HEK293T (cell line): ENCODE measurements around the gene EPHA10.

Experiments used
- CTCF ChIA-PET: fragments of 350-600 bp; formaldehyde crosslinking; extraction: SDS; loops from one replicate; lab custom pipeline; 2021; ENCODE audit warnings: antibody characterized with exemption, inconsistent platforms; lab: Yijun Ruan, JAX
- POLR2A ChIA-PET: fragments of 350-600 bp; formaldehyde crosslinking; extraction: SDS; loops from one replicate; lab custom pipeline; 2020; ENCODE audit warnings: antibody characterized with exemption, inconsistent platforms; lab: Yijun Ruan, JAX
- DNase-seq: peaks from one replicate; pipeline ENCODE4 v3.0.0; 2012; ENCODE audit warnings: mixed read lengths; ENCODE audit errors: extremely low spot score
- ARNT ChIP-seq: fragments of 450-650 bp; IDR thresholded peaks from 2 replicates; pipeline ENCODE4 v1.6.1; 2017; ENCODE audit warnings: mild to moderate bottlenecking
- BHLHE40 ChIP-seq: fragments of 450-650 bp; IDR thresholded peaks from 2 replicates; pipeline ENCODE4 v1.6.1; 2016; ENCODE audit warnings: mild to moderate bottlenecking, moderate library complexity, borderline replicate concordance
- CTBP1 ChIP-seq: fragments of 450-650 bp; IDR thresholded peaks from 2 replicates; pipeline ENCODE4 v1.6.1; 2016; ENCODE audit warnings: borderline replicate concordance
- ELF4 ChIP-seq: fragments of 450-650 bp; IDR thresholded peaks from 2 replicates; pipeline ENCODE4 v1.6.1; 2017; ENCODE audit warnings: antibody characterized with exemption
- FOXA1 ChIP-seq: fragments of 450-650 bp; IDR thresholded peaks from 2 replicates; pipeline ENCODE4 v1.6.1; 2016; ENCODE audit warnings: mild to moderate bottlenecking
- FOXK2 ChIP-seq: fragments of 450-650 bp; IDR thresholded peaks from 2 replicates; pipeline ENCODE4 v1.6.1; 2016; ENCODE audit warnings: mild to moderate bottlenecking
- FOXM1 ChIP-seq: fragments of 450-650 bp; IDR thresholded peaks from 2 replicates; pipeline ENCODE4 v1.6.1; 2017; ENCODE audit warnings: mild to moderate bottlenecking, borderline replicate concordance
- HDGF ChIP-seq: fragments of 450-650 bp; IDR thresholded peaks from 2 replicates; pipeline ENCODE4 v1.6.1; 2017; ENCODE audit warnings: antibody characterized with exemption, borderline replicate concordance
- L3MBTL2 ChIP-seq: fragments of 450-650 bp; conservative IDR thresholded peaks from 2 replicates; pipeline ENCODE4 v1.6.1; 2016; ENCODE audit warnings: mild to moderate bottlenecking
- LEF1 ChIP-seq: fragments of 450-650 bp; IDR thresholded peaks from 2 replicates; pipeline ENCODE4 v1.6.1; 2017; ENCODE audit warnings: mild to moderate bottlenecking, borderline replicate concordance
- NFRKB ChIP-seq: fragments of 450-650 bp; IDR thresholded peaks from 2 replicates; pipeline ENCODE4 v1.6.1; 2016; ENCODE audit warnings: mild to moderate bottlenecking, moderate library complexity
- PKNOX1 ChIP-seq: fragments of 450-650 bp; IDR thresholded peaks from 2 replicates; pipeline ENCODE4 v1.6.1; 2016
- SP1 ChIP-seq: fragments of 450-650 bp; IDR thresholded peaks from 2 replicates; pipeline ENCODE4 v1.6.1; 2017
- SUZ12 ChIP-seq: fragments of 450-650 bp; IDR thresholded peaks from 2 replicates; pipeline ENCODE4 v1.6.1; 2016; ENCODE audit warnings: mild to moderate bottlenecking
- TARDBP ChIP-seq: fragments of 450-650 bp; IDR thresholded peaks from 2 replicates; pipeline ENCODE4 v1.6.1; 2016
- ZNF384 ChIP-seq: fragments of 450-650 bp; IDR thresholded peaks from 2 replicates; pipeline ENCODE4 v1.6.1; 2016

The EPHA10 gene

GRCh38 chr1:37732111-37732780, 32.7 kb downstream of the EPHA10 start:
- CTCF ChIA-PET, result no interaction called here
- no peak for DNase-seq
- TF ChIP-seq ARNT (no peak), SUZ12 (no peak), CTBP1 (no peak), FOXA1 (no peak), LEF1 (no peak), ZNF384 (no peak), NFRKB (no peak)
- POLR2A ChIA-PET, result interaction anchor here (0.5 kb wide), 1 partner anchor 25 kb away, joined by 3 read pairs; no protein-coding TSS in a partner anchor

GRCh38 chr1:37731312-37732019, 33.5 kb downstream of the EPHA10 start:
- CTCF ChIA-PET, result no interaction called here
- TF ChIP-seq LEF1, result no peak
- no peak for TF ChIP-seq BHLHE40
- no peak for DNase-seq
- POLR2A ChIA-PET, result no interaction called here

- no peak for TF ChIP-seq CTBP1
- no peak for TF ChIP-seq SP1
- no peak for TF ChIP-seq FOXK2
- TF ChIP-seq FOXA1, result no peak
- no peak for TF ChIP-seq HDGF
- CTCF ChIA-PET, result no interaction called here
- POLR2A ChIA-PET, result interaction anchor here (0.6 kb wide), 1 partner anchor 32 kb away, joined by 3 read pairs; no protein-coding TSS in a partner anchor
- DNase-seq, result no peak
Observed at GRCh38 chr1:37730376-37730775, 34.5 kb downstream of the EPHA10 start.

GRCh38 chr1:37728416-37728815, 36.5 kb downstream of the EPHA10 start:
- no peak for DNase-seq
- ChIA-PET CTCF (no interaction called here), POLR2A (no interaction called here)
- TF ChIP-seq ZNF384 (no peak), FOXK2 (no peak), TARDBP (no peak)

- no peak for TF ChIP-seq BHLHE40
- no peak for TF ChIP-seq PKNOX1
- TF ChIP-seq L3MBTL2, result no peak
- TF ChIP-seq LEF1, result no peak
- TF ChIP-seq ARNT, result no peak
- TF ChIP-seq ZNF384, result no peak
- no peak for TF ChIP-seq FOXA1
- no peak for TF ChIP-seq ELF4
- no peak for TF ChIP-seq TARDBP
- no peak for TF ChIP-seq SP1
- no peak for DNase-seq
- ChIA-PET POLR2A (no interaction called here), CTCF (interaction anchor here (0.6 kb wide), 1 partner anchor 63 kb away, joined by 3 read pairs; no protein-coding TSS in a partner anchor)
Observed at GRCh38 chr1:37726751-37727585, 38.0 kb downstream of the EPHA10 start.

- TF ChIP-seq FOXA1 (no peak), BHLHE40 (no peak), SUZ12 (no peak), ZNF384 (no peak), ARNT (no peak), FOXM1 (no peak), SP1 (no peak)
- CTCF ChIA-PET, result no interaction called here
- DNase-seq, result no peak
- POLR2A ChIA-PET, result no interaction called here
Observed at GRCh38 chr1:37725851-37726613, 38.9 kb downstream of the EPHA10 start.

- TF ChIP-seq TARDBP (no peak), SUZ12 (no peak), SP1 (no peak), ARNT (no peak), BHLHE40 (no peak)
- CTCF ChIA-PET, result no interaction called here
- POLR2A ChIA-PET, result no interaction called here
- DNase-seq, result no peak
Observed at GRCh38 chr1:37724575-37724974, 40.3 kb downstream of the EPHA10 start.
